ENCODE data around the gene ADCY10.

Gene ADCY10

GRCh38 chr1:167927046-167927754 is 13.3 kb upstream of the ADCY10 start:
- H3K4me3 ChIP-seq (ENCODE audit: severe bottlenecking): no peak overlapping the region
- H3K27ac ChIP-seq (ENCODE audit: poor library complexity, severe bottlenecking): no peak overlapping the region
- DNase-seq (ENCODE audit: low spot score) (no peak), ATAC-seq (ENCODE audit: low read depth) (no peak)
- TF ChIP-seq CTCF (IDR thresholded peaks at IDR 0.05; ENCODE audit: poor library complexity, severe bottlenecking): no peak
- H3K4me1 ChIP-seq (ENCODE audit: insufficient read depth, poor library complexity, severe bottlenecking): peaks cover 6% of the 10 kb centered on the region
- H3K36me3 ChIP-seq (ENCODE audit: low read depth): no peaks in the 10 kb centered on the region
- no peaks in the 10 kb centered on the region for H3K9me3 ChIP-seq (ENCODE audit: severe bottlenecking)
- H3K27me3 ChIP-seq (ENCODE audit: insufficient read depth, poor library complexity, severe bottlenecking): no peaks in the 10 kb centered on the region

GRCh38 chr1:167926486-167926997 is 12.6 kb upstream of the ADCY10 start:
- Histone ChIP-seq H3K4me3 (ENCODE audit: severe bottlenecking) (no peak overlapping the region), H3K27ac (ENCODE audit: poor library complexity, severe bottlenecking) (no peak overlapping the region), H3K9me3 (ENCODE audit: severe bottlenecking) (no peaks in the 10 kb centered on the region), H3K27me3 (ENCODE audit: insufficient read depth, poor library complexity, severe bottlenecking) (no peaks in the 10 kb centered on the region), H3K4me1 (ENCODE audit: insufficient read depth, poor library complexity, severe bottlenecking) (peaks cover 12% of the 10 kb centered on the region), H3K36me3 (ENCODE audit: low read depth) (no peaks in the 10 kb centered on the region)
- ATAC-seq (ENCODE audit: low read depth) (no peak), DNase-seq (ENCODE audit: low spot score) (no peak)
- TF ChIP-seq CTCF (IDR thresholded peaks at IDR 0.05; ENCODE audit: poor library complexity, severe bottlenecking): no peak

GRCh38 chr1:167924543-167925231 is 10.8 kb upstream of the ADCY10 start:
- DNase-seq (ENCODE audit: low spot score): no peak
- no peaks in the 10 kb centered on the region for H3K9me3 ChIP-seq (ENCODE audit: severe bottlenecking)
- no peak for ATAC-seq (ENCODE audit: low read depth)
- H3K36me3 ChIP-seq (ENCODE audit: low read depth): no peaks in the 10 kb centered on the region
- no peaks in the 10 kb centered on the region for H3K27me3 ChIP-seq (ENCODE audit: insufficient read depth, poor library complexity, severe bottlenecking)
- H3K4me3 ChIP-seq (ENCODE audit: severe bottlenecking): no peak overlapping the region
- H3K4me1 ChIP-seq (ENCODE audit: insufficient read depth, poor library complexity, severe bottlenecking): peaks cover 12% of the 10 kb centered on the region
- no peak overlapping the region for H3K27ac ChIP-seq (ENCODE audit: poor library complexity, severe bottlenecking)
- TF ChIP-seq CTCF (IDR thresholded peaks at IDR 0.05; ENCODE audit: poor library complexity, severe bottlenecking): no peak

- H3K4me1 ChIP-seq (ENCODE audit: insufficient read depth, poor library complexity, severe bottlenecking): peaks cover 12% of the 10 kb centered on the region
- no peaks in the 10 kb centered on the region for H3K36me3 ChIP-seq (ENCODE audit: low read depth)
- no peaks in the 10 kb centered on the region for H3K27me3 ChIP-seq (ENCODE audit: insufficient read depth, poor library complexity, severe bottlenecking)
- no peaks in the 10 kb centered on the region for H3K9me3 ChIP-seq (ENCODE audit: severe bottlenecking)
- no peak for ATAC-seq (ENCODE audit: low read depth)
- DNase-seq (ENCODE audit: low spot score): no peak
- no peak overlapping the region for H3K27ac ChIP-seq (ENCODE audit: poor library complexity, severe bottlenecking)
- no peak for TF ChIP-seq CTCF (IDR thresholded peaks at IDR 0.05; ENCODE audit: poor library complexity, severe bottlenecking)
- H3K4me3 ChIP-seq (ENCODE audit: severe bottlenecking): no peak overlapping the region
Observed at GRCh38 chr1:167924102-167924501, 10.2 kb upstream of the ADCY10 start.

All from RWPE2 (cell line).